ENCODE measurements around the gene HSD11B2.

The HSD11B2 gene

DNA sequence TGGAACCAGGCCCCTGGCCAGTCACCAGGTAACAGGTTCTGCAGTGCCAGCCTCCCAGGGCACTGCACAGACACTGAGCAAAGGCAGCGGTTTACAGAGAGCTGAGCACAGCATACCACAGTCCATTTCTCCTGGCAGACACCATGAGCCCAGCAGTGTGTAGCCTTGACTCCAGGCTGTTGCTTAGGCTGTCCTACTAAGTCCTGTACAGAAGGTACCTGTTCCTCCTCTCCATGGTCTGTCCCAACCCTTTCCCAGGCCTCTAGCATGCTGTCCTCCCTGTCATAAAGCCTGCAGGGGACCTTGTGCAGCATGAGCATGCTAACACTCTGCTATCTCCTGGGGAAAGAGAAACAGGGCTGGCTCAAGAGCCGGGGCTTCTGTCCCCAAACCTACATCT, 30.0 kb downstream of the HSD11B2 start:
- no peak overlapping the region for H2BK5ac ChIP-seq (ENCODE audit: low read depth, low read length, poor library complexity, severe bottlenecking)
- peaks cover 58% of the 10 kb centered on the region for H3K79me1 ChIP-seq (replicated peaks; ENCODE audit: low read length, poor library complexity, severe bottlenecking)

DNA sequence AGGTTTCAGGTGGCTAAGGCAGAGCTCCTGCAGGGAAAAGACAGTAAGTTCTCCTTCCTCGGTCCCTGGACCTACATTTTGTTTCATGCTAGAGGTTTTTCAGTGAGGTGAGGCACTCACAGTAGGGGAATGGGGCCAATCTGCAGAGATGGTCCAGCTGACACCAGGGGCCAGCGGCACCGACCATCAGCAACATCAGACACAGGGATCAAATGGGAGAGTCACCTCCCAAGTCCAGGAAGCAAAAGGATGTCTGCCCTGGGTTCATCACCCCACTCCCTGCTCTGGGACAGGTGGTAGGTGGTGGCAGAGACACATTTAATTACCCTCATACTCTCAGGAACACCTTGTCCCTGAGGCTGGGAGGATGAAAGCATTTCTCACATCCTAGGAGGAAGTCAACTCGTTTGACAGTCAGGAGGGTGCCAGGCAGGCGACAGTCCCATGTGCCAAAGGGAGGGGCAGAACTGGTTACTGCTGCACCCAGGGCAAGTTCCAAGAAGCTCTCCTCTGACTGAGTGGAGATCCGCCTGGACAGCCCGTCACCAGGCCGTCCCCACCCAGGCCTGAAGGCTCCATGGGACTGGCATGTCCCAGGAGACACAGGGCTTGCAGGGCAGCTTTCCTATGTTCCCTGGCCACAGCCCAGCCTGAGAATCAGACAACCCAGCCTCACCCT, 30.8 kb downstream of the HSD11B2 start:
- Histone ChIP-seq H3K4me1 (ENCODE audit: control insufficient read depth, insufficient read depth, low read depth, low read length) (peaks cover 55% of the 10 kb centered on the region), H3K4ac (ENCODE audit: low read depth in 1 of 2, low read length in 2 of 2) (no peak overlapping the region), H3K14ac (ENCODE audit: low read length in 2 of 2) (no peak overlapping the region), H3K79me1 (replicated peaks; ENCODE audit: low read length, poor library complexity, severe bottlenecking) (peaks cover 59% of the 10 kb centered on the region), H4K8ac (ENCODE audit: low read length) (no peak overlapping the region), H4K91ac (ENCODE audit: low read length) (no peak overlapping the region), H3K18ac (ENCODE audit: low read depth in 1 of 2, low read length in 2 of 2) (no peak overlapping the region), H3K23ac (ENCODE audit: low read length in 2 of 2) (no peak overlapping the region), H3K36me3 (ENCODE audit: control insufficient read depth in 1 of 2, insufficient read depth in 2 of 2, low read depth in 1 of 2, low read length in 2 of 2) (peaks cover 22 to 42% of the 10 kb centered on the region in 2 experiments), H2AFZ (ENCODE audit: low read depth, low read length) (no peak overlapping the region), H3K27ac (ENCODE audit: low read length, poor library complexity, severe bottlenecking) (no peak overlapping the region), H3K4me2 (ENCODE audit: low read length, poor library complexity, severe bottlenecking) (no peak overlapping the region), H2BK15ac (ENCODE audit: low read depth, poor library complexity, severe bottlenecking) (no peak overlapping the region), H2AK5ac (ENCODE audit: low read length, severe bottlenecking) (no peak overlapping the region), H3K9ac (ENCODE audit: low read length) (peak overlapping the region; percentile 25), H2BK12ac (ENCODE audit: low read length in 2 of 2) (no peak overlapping the region), H2BK5ac (ENCODE audit: low read depth, low read length, poor library complexity, severe bottlenecking) (no peak overlapping the region), H3K9me3 (ENCODE audit: control insufficient read depth, low read length) (no peaks in the 10 kb centered on the region), H3K4me3 (ENCODE audit: insufficient read depth in 1 of 2, low read depth in 1 of 2, low read length in 2 of 2) (no peak overlapping the region), H3K27me3 (ENCODE audit: control insufficient read depth in 1 of 2, insufficient read depth in 1 of 2, low read length in 2 of 2) (no peaks in the 10 kb centered on the region), H2BK120ac (ENCODE audit: low read depth, low read length) (no peak overlapping the region)
- DNase-seq, result no peak
- 88% methylated on average over 6 of the region's 8 CpGs for WGBS

More for the DNA sequence above, 30.0 kb downstream of the HSD11B2 start:
- Histone ChIP-seq H2AK5ac (ENCODE audit: low read length, severe bottlenecking) (no peak overlapping the region), H3K27ac (ENCODE audit: low read length, poor library complexity, severe bottlenecking) (no peak overlapping the region), H2BK15ac (ENCODE audit: low read depth, poor library complexity, severe bottlenecking) (no peak overlapping the region), H3K18ac (ENCODE audit: low read depth in 1 of 2, low read length in 2 of 2) (no peak overlapping the region), H3K9me3 (ENCODE audit: control insufficient read depth, low read length) (no peaks in the 10 kb centered on the region), H3K4me3 (ENCODE audit: insufficient read depth in 1 of 2, low read depth in 1 of 2, low read length in 2 of 2) (no peak overlapping the region), H2AFZ (ENCODE audit: low read depth, low read length) (no peak overlapping the region), H3K23ac (ENCODE audit: low read length in 2 of 2) (no peak overlapping the region), H4K8ac (ENCODE audit: low read length) (no peak overlapping the region), H2BK12ac (ENCODE audit: low read length in 2 of 2) (no peak overlapping the region), H3K4ac (ENCODE audit: low read depth in 1 of 2, low read length in 2 of 2) (no peak overlapping the region), H2BK120ac (ENCODE audit: low read depth, low read length) (no peak overlapping the region), H3K27me3 (ENCODE audit: control insufficient read depth in 1 of 2, insufficient read depth in 1 of 2, low read length in 2 of 2) (no peaks in the 10 kb centered on the region), H3K4me1 (ENCODE audit: control insufficient read depth, insufficient read depth, low read depth, low read length) (peaks cover 51% of the 10 kb centered on the region), H3K36me3 (ENCODE audit: control insufficient read depth in 1 of 2, insufficient read depth in 2 of 2, low read depth in 1 of 2, low read length in 2 of 2) (peaks cover 22 to 42% of the 10 kb centered on the region in 2 experiments), H3K9ac (ENCODE audit: low read length) (no peak overlapping the region), H3K4me2 (ENCODE audit: low read length, poor library complexity, severe bottlenecking) (no peak overlapping the region), H3K14ac (ENCODE audit: low read length in 2 of 2) (no peak overlapping the region), H4K91ac (ENCODE audit: low read length) (no peak overlapping the region)
- no peak for DNase-seq
- 100% methylated on average over 1 of the region's 2 CpGs for WGBS

GRCh38 chr16:67462279-67462655, 31.3 kb downstream of the HSD11B2 start:
- Histone ChIP-seq H3K4me2 (ENCODE audit: low read length, poor library complexity, severe bottlenecking) (no peak overlapping the region), H4K8ac (ENCODE audit: low read length) (no peak overlapping the region), H2BK5ac (ENCODE audit: low read depth, low read length, poor library complexity, severe bottlenecking) (no peak overlapping the region), H2AK5ac (ENCODE audit: low read length, severe bottlenecking) (no peak overlapping the region), H2BK120ac (ENCODE audit: low read depth, low read length) (no peak overlapping the region), H3K9me3 (ENCODE audit: control insufficient read depth, low read length) (no peaks in the 10 kb centered on the region), H4K91ac (ENCODE audit: low read length) (no peak overlapping the region), H3K14ac (ENCODE audit: low read length in 2 of 2) (no peak overlapping the region), H2BK15ac (ENCODE audit: low read depth, poor library complexity, severe bottlenecking) (no peak overlapping the region), H3K27ac (ENCODE audit: low read length, poor library complexity, severe bottlenecking) (no peak overlapping the region), H3K27me3 (ENCODE audit: control insufficient read depth in 1 of 2, insufficient read depth in 1 of 2, low read length in 2 of 2) (no peaks in the 10 kb centered on the region), H3K4me1 (ENCODE audit: control insufficient read depth, insufficient read depth, low read depth, low read length) (peaks cover 56% of the 10 kb centered on the region), H3K4ac (ENCODE audit: low read depth in 1 of 2, low read length in 2 of 2) (no peak overlapping the region), H3K23ac (ENCODE audit: low read length in 2 of 2) (no peak overlapping the region), H3K79me1 (replicated peaks; ENCODE audit: low read length, poor library complexity, severe bottlenecking) (peaks cover 59% of the 10 kb centered on the region), H3K18ac (ENCODE audit: low read depth in 1 of 2, low read length in 2 of 2) (no peak overlapping the region), H3K9ac (ENCODE audit: low read length) (peak overlapping the region; percentile 25), H3K4me3 (ENCODE audit: insufficient read depth in 1 of 2, low read depth in 1 of 2, low read length in 2 of 2) (no peak overlapping the region), H3K36me3 (ENCODE audit: control insufficient read depth in 1 of 2, insufficient read depth in 2 of 2, low read depth in 1 of 2, low read length in 2 of 2) (peaks cover 22 to 42% of the 10 kb centered on the region in 2 experiments), H2AFZ (ENCODE audit: low read depth, low read length) (no peak overlapping the region), H2BK12ac (ENCODE audit: low read length in 2 of 2) (no peak overlapping the region)
- WGBS, result 93% methylated on average over 5 of the region's 5 CpGs
- no peak for DNase-seq

- Histone ChIP-seq H3K4me2 (ENCODE audit: low read length, poor library complexity, severe bottlenecking) (no peak overlapping the region), H3K27ac (ENCODE audit: low read length, poor library complexity, severe bottlenecking) (no peak overlapping the region), H3K27me3 (ENCODE audit: control insufficient read depth in 1 of 2, insufficient read depth in 1 of 2, low read length in 2 of 2) (no peaks in the 10 kb centered on the region), H3K14ac (ENCODE audit: low read length in 2 of 2) (no peak overlapping the region), H3K9ac (ENCODE audit: low read length) (peak overlapping the region; percentile 25), H2BK5ac (ENCODE audit: low read depth, low read length, poor library complexity, severe bottlenecking) (no peak overlapping the region), H3K9me3 (ENCODE audit: control insufficient read depth, low read length) (no peaks in the 10 kb centered on the region), H3K18ac (ENCODE audit: low read depth in 1 of 2, low read length in 2 of 2) (no peak overlapping the region), H3K4me1 (ENCODE audit: control insufficient read depth, insufficient read depth, low read depth, low read length) (peaks cover 49% of the 10 kb centered on the region), H3K4me3 (ENCODE audit: insufficient read depth in 1 of 2, low read depth in 1 of 2, low read length in 2 of 2) (no peak overlapping the region), H4K91ac (ENCODE audit: low read length) (no peak overlapping the region), H2BK12ac (ENCODE audit: low read length in 2 of 2) (no peak overlapping the region), H4K8ac (ENCODE audit: low read length) (no peak overlapping the region), H2AK5ac (ENCODE audit: low read length, severe bottlenecking) (no peak overlapping the region), H3K4ac (ENCODE audit: low read depth in 1 of 2, low read length in 2 of 2) (no peak overlapping the region), H2AFZ (ENCODE audit: low read depth, low read length) (no peak overlapping the region), H2BK15ac (ENCODE audit: low read depth, poor library complexity, severe bottlenecking) (no peak overlapping the region), H3K79me1 (replicated peaks; ENCODE audit: low read length, poor library complexity, severe bottlenecking) (peaks cover 62% of the 10 kb centered on the region), H3K23ac (ENCODE audit: low read length in 2 of 2) (no peak overlapping the region), H3K36me3 (ENCODE audit: control insufficient read depth in 1 of 2, insufficient read depth in 2 of 2, low read depth in 1 of 2, low read length in 2 of 2) (peaks cover 22 to 42% of the 10 kb centered on the region in 2 experiments), H2BK120ac (ENCODE audit: low read depth, low read length) (no peak overlapping the region)
- WGBS, result 85% methylated on average over 5 of the region's 5 CpGs
- no peak for DNase-seq
Observed at GRCh38 chr16:67463059-67463458, 32.1 kb downstream of the HSD11B2 start.

Measured in mesenchymal stem cell (in vitro differentiated cells and primary cell).